ENCODE measurements around the gene OR10A6.

Gene OR10A6

DNA sequence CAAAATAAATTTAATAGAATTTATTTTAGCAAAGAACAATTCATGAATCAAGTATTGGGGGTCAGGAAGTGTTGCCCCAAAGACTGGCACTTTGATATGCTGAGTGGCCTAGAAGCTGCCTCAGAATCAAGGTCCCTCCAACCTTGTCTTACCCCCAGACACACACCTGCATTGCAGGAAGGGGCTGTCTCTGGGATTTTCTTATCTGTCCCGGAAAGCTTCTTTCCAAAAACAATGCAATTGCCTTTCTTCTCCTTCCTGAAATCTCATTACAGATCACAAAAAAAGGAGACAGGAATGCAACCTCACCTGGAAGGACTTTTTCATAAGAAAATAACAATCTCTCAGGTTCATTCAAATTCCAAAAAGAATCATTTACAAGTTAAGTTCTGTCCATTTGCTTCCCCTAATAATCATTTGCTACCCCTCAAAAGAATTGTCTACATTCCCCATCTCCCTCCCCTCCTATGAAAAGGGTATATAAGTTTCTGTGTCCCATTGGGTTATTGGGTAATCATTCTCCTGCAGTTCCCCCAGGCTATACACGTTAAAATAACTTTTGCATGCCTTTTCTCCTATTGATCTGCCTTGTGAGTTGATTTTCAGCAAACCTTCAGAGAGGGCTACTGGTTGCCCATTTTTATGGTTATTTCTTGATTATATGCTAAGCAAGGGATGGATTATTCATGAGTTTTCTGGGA lies 21.3 kb downstream of the OR10A6 start:
- no peak for DNase-seq

DNA sequence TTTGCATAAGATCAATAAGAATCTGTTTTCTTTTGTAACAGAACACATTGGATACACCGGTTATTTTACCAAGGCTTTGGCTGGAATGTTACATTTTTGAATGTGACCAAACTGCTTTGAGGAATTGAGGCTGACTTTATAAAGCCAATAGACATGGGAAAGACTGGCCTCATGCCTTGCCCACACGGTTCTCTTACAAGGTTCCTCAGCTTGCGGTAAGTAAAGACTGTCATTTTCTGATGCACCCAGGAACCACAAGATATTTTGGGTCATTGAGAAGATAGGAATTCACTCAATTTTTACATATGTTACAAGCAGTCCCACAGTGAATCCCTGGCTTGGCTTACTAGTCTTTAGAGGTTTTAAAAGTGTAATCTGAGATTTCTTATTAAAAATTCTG lies 23.9 kb downstream of the OR10A6 start:
- no peak for DNase-seq

DNA sequence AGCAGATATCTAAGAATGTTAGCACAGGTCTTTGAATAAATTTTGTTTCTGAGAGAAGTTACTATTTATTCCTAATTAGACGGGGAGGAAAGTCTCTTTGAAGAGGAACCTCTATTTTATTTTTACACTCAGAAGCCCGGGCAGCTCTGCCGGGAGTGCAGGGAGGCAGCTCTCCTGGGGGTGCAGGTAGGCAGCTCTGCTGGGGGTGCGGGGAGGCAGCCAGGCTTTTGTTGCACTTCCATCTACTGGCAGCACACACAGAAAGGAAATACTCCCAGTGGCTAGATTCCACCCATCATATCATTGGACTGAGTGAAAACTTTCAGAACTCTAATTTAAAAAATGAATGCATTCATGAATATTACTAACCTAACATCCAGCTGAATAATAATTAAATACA lies 24.6 kb downstream of the OR10A6 start:
- no peak for DNase-seq

DNA sequence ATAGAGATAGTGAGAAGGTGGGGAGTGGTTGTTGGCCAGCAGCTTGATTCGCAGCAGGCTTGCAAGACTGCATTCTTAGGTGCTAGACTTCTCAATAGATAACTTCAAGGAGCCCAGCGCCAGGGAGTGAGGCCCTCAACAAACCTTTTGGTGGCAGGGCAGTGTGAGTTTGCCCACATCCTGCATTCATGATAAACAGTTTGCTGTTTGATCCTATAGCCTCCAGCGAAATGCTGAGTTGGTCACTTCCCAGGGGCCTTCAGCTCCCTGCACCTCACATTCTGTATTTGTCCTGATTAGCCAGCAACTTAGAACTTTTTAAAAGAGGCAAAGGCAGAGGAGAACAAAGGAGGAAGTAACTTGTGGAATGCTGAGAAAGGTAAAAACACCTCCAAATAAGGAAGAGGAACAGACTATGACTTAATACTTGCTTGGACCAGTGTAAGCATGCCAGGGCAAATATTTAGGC lies 25.1 kb downstream of the OR10A6 start:
- no peak for DNase-seq

DNA sequence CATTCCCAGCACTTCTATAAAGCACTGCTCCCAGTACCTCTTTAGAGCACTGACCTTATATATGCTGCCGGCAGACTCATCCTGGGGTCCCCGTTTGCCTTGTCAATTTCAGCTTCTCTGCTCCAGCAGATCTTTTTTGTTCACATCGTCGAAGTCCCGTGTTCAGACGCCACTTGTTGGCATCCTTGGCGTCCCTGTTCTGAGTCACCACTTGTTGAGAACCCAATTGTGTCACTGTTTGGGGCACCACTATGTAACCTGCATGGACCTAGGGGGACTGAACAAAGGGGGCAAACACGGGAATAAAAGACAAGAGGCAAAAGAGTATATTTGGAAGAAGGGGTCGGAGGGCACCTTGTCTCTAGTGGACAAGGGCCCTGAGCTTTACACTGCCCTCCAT lies 25.5 kb downstream of the OR10A6 start:
- DNase-seq: no peak

DNA sequence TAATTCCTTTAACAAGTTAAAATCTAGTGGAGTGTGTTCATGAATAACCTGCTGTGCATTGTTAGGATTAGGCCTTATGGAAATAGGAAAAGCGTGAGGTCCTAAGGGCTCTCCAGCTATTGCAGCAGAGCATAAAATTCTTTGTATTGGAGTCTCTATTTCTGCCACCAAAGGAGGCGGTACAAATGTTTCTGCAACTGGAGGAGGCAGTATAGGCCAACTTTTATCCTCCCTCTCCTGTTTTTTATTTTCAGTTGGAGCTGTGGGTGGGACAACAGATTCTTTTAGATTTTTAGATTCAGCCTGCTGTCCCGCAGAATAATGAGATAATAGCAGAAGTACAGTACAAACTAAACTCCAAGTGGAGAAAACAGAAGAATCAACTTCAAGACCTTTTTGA lies 26.2 kb downstream of the OR10A6 start:
- peak; percentile 50 for DNase-seq

DNA sequence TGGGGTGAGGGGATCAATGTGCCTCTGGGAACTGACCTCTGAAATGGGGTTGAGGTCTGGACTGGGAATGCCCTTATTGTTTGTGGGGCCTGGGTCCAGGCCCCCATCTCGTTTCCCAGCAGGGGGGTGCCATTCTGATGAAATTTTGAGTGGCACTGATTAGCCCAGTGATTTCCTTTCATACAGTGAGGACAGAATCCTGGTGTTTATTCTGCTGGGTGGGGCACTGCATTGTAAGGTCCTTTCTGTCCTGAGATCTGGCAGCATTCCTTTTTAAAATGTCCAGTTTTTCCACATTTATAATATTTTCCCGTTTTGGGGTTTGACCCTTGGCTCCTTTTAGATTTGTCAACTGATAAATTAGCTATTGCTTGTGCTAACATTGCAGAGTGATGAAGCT lies 27.1 kb downstream of the OR10A6 start:
- no peak for DNase-seq

DNA sequence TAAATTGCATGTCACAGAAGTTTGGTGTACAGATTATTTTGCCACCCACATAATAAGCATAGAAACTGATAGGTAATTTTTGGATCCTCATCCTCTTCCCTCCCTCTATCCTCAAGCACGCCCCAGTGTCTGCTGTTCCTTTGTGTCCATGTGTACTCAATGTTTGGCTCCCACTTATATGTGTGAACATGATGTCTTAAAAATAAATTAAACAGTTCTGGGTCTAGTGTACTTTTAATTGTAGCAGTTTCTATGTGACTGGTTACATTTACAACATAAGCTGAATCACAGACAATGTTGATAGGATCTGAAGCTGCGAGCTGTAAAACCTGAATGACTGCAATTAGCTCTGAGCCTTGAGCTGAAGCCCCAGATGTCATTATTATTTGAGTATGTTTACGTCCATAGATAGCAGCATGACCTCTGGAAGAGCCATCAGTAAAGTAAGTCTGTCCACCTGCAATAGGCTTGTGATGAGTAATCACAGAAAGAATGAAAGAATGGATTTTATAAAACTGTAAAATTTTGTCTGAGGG lies 29.7 kb downstream of the OR10A6 start:
- DNase-seq: no peak

GRCh38 chr11:7900686-7901085 lies 30.4 kb downstream of the OR10A6 start:
- no peak for DNase-seq

DNA sequence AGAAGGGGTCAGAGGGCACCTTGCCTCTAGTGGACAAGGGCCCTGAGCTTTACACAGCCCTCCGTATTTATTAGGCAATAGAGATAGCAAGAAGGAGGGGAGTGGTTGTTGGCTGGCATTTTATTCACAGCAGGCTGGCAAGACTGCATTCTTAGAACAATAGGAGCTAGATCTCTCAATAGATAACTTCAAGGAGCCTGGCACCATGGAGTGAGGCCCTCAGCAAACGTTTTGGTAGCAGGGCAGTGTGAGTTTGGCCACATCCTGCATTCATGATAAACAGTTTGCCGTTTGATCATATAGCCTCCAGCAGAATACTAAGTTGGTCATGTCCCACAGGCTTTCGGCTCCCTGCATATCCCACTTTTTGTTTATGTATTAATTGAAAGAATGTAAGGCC lies 31.6 kb downstream of the OR10A6 start:
- no peak for DNase-seq

- DNase-seq: no peak
Observed at GRCh38 chr11:7898666-7899283, 32.3 kb downstream of the OR10A6 start.

- DNase-seq: no peak
Observed at GRCh38 chr11:7896009-7896785, 34.9 kb downstream of the OR10A6 start.

GRCh38 chr11:7894251-7894650 lies 36.8 kb downstream of the OR10A6 start:
- DNase-seq: no peak

- no peak for DNase-seq
Observed at GRCh38 chr11:7893796-7894195, 37.3 kb downstream of the OR10A6 start.

DNA sequence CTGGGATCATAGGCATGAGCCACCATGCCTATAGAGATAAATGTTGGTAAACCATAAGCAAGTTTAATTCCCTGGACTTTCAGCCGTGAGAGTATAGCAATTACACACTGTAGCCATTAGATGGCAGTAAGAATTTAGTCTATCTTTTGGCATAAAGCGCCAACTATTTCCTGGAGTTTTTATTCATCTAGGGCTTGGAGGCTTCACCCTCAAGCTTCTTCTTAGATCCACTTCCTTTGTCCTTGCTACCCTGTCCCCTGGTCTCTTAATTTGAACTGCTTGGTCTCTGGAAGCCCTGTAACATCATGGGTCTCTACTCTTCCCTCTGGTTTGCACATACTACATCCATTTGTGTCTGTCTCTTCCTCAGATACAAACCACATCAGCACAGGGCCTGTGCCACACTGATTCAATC lies 38.2 kb downstream of the OR10A6 start:
- peak; percentile 70 for DNase-seq

GRCh38 chr11:7892059-7892699 lies 38.9 kb downstream of the OR10A6 start:
- peak; percentile 78 for DNase-seq

DNA sequence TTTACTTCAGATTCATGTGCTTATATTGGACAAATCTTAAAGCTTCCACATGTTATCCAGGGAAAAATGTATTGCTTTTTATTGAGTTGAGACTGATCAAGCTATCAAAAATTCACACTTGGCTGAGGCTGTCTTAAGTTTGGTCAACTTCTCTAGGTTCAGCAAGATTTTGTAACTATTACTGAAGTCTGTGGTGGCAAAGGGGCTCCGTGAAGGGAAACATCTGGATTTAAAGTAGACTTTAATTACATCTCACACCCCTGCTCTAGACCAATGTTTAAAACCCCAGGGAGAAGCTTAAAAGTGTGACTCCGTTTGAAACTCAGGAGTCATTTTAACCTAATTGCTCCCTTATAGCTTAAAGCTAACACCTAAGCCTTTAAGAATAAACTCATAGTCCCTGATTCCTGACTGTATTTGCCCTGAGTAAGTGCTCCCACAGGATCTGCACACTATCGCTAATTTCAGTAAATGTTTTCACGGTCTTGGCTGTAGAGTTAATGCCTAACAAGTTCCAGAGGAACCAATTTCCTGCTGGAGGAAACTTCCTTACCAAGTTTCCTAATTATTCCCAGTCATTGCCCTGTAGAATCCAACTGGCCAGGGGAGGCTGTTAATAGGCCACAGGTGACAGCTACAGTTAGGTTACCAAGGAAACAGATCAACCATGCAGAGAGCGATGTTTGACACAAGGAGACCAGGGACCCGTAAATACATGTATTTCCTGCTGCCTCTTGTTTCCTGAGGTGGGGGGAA lies 40.5 kb downstream of the OR10A6 start:
- DNase-seq: no peak

- no peak for DNase-seq
Observed at GRCh38 chr11:7889985-7890384, 41.1 kb downstream of the OR10A6 start.

GRCh38 chr11:7882860-7883259 lies 48.2 kb downstream of the OR10A6 start:
- DNase-seq: no peak

Data from fibroblast of skin of abdomen (primary cell).